RWPE2 (cell line): ENCODE measurements around the gene EFHC2.

Experiments used
- ATAC-seq: fragments of 200-7000 bp; cut with Tn5 transposase; 3 replicates; pipeline ENCODE4 v1.9.1; 2021; ENCODE audit warnings: low read depth
- DNase-seq: peaks from one replicate; pipeline ENCODE4 v3.0.0-alpha.2; 2020; ENCODE audit warnings: low spot score
- H3K27ac ChIP-seq: fragments of 450-650 bp; 2 replicates; pipeline ENCODE4 v1.5.1; 2017; ENCODE audit warnings: mild to moderate bottlenecking; ENCODE audit not compliant: poor library complexity, severe bottlenecking
- H3K27me3 ChIP-seq: fragments of 250-450 bp; sonication (Bioruptor Pico); 2 replicates; pipeline ENCODE4 v1.5.1; 2021; ENCODE audit warnings: mild to moderate bottlenecking, moderate library complexity; ENCODE audit not compliant: insufficient read depth, poor library complexity, severe bottlenecking
- H3K36me3 ChIP-seq: fragments of 250-450 bp; sonication (Bioruptor Pico); 2 replicates; pipeline ENCODE4 v1.5.1; 2020; ENCODE audit warnings: low read depth, mild to moderate bottlenecking, moderate library complexity
- H3K4me1 ChIP-seq: fragments of 250-450 bp; sonication (Bioruptor Pico); 2 replicates; pipeline ENCODE4 v1.5.1; 2021; ENCODE audit warnings: mild to moderate bottlenecking, moderate library complexity; ENCODE audit not compliant: insufficient read depth, poor library complexity, severe bottlenecking
- H3K4me3 ChIP-seq: fragments of 250-450 bp; sonication (Bioruptor Pico); 2 replicates; pipeline ENCODE4 v1.5.1; 2021; ENCODE audit warnings: mild to moderate bottlenecking, moderate library complexity; ENCODE audit not compliant: severe bottlenecking
- H3K9me3 ChIP-seq: fragments of 250-450 bp; sonication (Bioruptor Pico); 2 replicates; pipeline ENCODE4 v1.5.1; 2021; ENCODE audit warnings: mild to moderate bottlenecking, moderate library complexity; ENCODE audit not compliant: severe bottlenecking
- TF ChIP-seq, protein P1 (sequence below): fragments of 450-650 bp; IDR thresholded peaks from one replicate; pipeline ENCODE4 v1.5.1; 2017; ENCODE audit warnings: mild to moderate bottlenecking, moderate library complexity; ENCODE audit not compliant: poor library complexity, severe bottlenecking

The EFHC2 gene

DNA sequence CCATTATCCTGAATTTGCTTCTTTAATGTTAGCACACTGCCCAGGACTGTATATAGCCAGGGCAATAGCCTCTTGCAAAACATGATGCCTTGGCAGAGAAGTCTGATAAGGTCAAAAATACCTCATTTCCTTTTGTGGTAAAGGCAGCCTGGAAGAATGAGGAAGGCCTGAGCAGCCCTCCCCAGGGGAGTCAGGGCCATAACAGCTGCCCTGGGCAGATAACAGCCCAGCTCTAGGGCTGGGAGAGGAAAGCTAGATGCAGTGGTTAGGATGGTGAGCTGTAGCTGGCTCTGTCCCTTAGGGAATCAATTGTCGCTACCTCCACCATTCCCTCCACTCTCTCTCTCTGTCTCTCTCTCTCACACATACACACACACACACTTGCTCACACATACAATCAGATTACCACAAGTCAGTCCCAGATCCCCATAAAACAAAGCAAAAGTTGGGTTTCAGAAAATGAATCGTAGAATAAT lies 29.2 kb downstream of the EFHC2 start:
- TF ChIP-seq, protein P1, sequence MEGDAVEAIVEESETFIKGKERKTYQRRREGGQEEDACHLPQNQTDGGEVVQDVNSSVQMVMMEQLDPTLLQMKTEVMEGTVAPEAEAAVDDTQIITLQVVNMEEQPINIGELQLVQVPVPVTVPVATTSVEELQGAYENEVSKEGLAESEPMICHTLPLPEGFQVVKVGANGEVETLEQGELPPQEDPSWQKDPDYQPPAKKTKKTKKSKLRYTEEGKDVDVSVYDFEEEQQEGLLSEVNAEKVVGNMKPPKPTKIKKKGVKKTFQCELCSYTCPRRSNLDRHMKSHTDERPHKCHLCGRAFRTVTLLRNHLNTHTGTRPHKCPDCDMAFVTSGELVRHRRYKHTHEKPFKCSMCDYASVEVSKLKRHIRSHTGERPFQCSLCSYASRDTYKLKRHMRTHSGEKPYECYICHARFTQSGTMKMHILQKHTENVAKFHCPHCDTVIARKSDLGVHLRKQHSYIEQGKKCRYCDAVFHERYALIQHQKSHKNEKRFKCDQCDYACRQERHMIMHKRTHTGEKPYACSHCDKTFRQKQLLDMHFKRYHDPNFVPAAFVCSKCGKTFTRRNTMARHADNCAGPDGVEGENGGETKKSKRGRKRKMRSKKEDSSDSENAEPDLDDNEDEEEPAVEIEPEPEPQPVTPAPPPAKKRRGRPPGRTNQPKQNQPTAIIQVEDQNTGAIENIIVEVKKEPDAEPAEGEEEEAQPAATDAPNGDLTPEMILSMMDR: no peak
- ATAC-seq (no peak), DNase-seq (no peak)
- Histone ChIP-seq H3K4me1 (no peaks in the 10 kb centered on the region), H3K4me3 (no peak overlapping the region), H3K36me3 (no peaks in the 10 kb centered on the region), H3K27me3 (no peaks in the 10 kb centered on the region), H3K9me3 (no peaks in the 10 kb centered on the region), H3K27ac (no peak overlapping the region)

DNA sequence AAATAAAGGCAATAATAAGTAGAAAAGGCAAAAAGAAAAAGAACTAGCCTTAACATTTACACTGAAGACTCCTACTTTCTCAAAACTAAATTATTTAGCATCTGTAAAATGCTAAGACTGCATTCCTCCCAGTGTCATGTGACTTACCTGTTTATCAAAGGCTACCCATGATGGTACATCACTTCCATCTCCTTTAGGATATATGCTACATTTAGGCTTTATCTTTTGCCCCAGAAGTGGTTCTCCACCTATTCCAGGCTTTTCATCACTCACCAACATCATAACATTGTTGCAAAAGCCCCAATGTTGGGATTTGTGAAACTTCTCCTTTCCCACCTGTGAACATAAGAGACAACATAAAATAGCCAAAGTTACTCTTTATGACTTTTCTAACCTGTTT lies 31.1 kb downstream of the EFHC2 start:
- H3K27me3 ChIP-seq: no peaks in the 10 kb centered on the region
- no peaks in the 10 kb centered on the region for H3K4me1 ChIP-seq
- no peaks in the 10 kb centered on the region for H3K36me3 ChIP-seq
- no peak overlapping the region for H3K27ac ChIP-seq
- DNase-seq: no peak
- no peak for ATAC-seq
- no peak overlapping the region for H3K4me3 ChIP-seq
- H3K9me3 ChIP-seq: no peaks in the 10 kb centered on the region
- TF ChIP-seq, protein P1: no peak

DNA sequence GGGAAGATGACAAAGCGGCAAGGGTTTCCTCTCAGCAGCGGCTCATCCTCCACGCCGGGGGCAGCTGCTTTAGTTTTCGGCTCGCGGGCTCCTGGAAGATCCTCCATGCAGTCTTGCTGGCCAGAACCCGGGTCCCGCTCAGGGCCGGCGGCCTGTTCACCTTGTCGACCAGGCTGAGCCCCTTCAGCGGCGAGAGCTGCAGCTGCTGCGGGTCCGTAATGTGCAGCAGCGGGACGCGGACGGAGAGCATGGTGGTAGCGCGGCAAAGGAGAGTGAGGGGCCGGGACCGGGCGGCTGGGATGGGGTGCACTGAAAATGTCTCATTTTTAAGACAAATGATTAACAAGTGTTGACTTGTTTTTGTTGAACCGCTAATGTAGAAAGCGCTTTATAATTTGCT lies 33.2 kb downstream of the EFHC2 start:
- no peaks in the 10 kb centered on the region for H3K36me3 ChIP-seq
- ATAC-seq (no peak), DNase-seq (no peak)
- no peaks in the 10 kb centered on the region for H3K27me3 ChIP-seq
- no peak overlapping the region for H3K27ac ChIP-seq
- TF ChIP-seq, protein P1: no peak
- no peak overlapping the region for H3K4me3 ChIP-seq
- no peaks in the 10 kb centered on the region for H3K9me3 ChIP-seq
- H3K4me1 ChIP-seq: peaks cover 4% of the 10 kb centered on the region

DNA sequence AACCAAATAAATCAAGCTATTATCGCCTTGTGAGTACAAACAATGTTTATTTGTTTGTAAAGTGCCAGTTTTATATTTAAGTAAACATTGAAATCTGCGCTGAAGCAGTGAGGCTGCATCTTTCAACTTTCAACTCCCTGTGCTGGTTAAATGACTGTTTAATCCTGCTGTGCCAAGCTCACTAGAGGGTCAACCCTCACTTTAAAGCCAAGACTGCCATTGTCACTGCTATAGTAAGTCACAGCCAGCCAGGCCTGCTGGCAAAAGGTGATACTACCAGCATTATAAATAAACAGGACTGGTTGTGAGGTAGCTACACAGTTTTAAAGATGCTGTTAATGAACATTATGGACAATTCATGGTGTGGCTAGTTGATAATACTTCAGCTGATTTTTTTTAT lies 34.6 kb downstream of the EFHC2 start:
- DNase-seq: no peak
- Histone ChIP-seq H3K27me3 (no peaks in the 10 kb centered on the region), H3K9me3 (no peaks in the 10 kb centered on the region), H3K4me3 (no peak overlapping the region), H3K27ac (no peak overlapping the region), H3K36me3 (no peaks in the 10 kb centered on the region), H3K4me1 (peaks cover 4% of the 10 kb centered on the region)
- TF ChIP-seq, protein P1: no peak
- ATAC-seq: no peak

DNA sequence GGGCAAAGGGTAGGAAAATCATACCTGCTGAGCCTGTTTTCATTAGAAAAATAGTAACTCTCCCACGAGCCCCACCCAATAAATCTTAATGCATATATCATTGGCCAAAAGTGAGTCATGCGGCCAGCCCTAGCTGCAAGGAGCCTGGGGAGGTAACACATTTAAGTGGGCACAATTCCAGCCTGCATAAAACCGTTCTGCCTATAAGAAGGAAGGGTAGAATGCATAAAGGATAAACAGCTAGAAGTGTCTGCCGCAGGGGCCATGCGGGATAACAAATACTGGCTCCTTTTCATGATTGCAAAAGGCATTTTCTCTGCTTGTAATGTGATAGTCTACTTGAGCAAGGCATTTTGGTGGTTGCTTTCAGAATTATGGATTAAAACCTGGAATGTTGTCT lies 37.1 kb downstream of the EFHC2 start:
- peaks cover 4% of the 10 kb centered on the region for H3K4me1 ChIP-seq
- DNase-seq: peak; percentile 56
- TF ChIP-seq, protein P1: no peak

More for the DNA sequence above, 37.1 kb downstream of the EFHC2 start:
- H3K36me3 ChIP-seq: no peaks in the 10 kb centered on the region
- no peaks in the 10 kb centered on the region for H3K27me3 ChIP-seq
- peak overlapping the region; percentile 8 for H3K27ac ChIP-seq
- H3K9me3 ChIP-seq: no peaks in the 10 kb centered on the region
- peak; percentile 79 for ATAC-seq
- no peak overlapping the region for H3K4me3 ChIP-seq
